Astrocyte of the spinal cord (primary cell): ENCODE data around the gene PFN2.

Experiments
- DNase-seq: peaks from one replicate; pipeline ENCODE4 v3.0.0; 2011; ENCODE audit warnings: low read depth, low spot score
- H3K4me3 ChIP-seq: 2 replicates; pipeline ENCODE4 v1.5.1; 2011; ENCODE audit warnings: low read depth, mild to moderate bottlenecking, low read length, moderate library complexity
- CTCF ChIP-seq: IDR thresholded peaks from 2 replicates; pipeline ENCODE4 v1.5.1; 2012; ENCODE audit warnings: low read depth, mild to moderate bottlenecking, low read length, inconsistent platforms
- in situ Hi-C: cut with HindIII; loops from 2 replicates; pipeline ENCODE4 v1.10.0; 2017; ENCODE audit warnings: low sequenced_read_pairs

PFN2 gene

DNA sequence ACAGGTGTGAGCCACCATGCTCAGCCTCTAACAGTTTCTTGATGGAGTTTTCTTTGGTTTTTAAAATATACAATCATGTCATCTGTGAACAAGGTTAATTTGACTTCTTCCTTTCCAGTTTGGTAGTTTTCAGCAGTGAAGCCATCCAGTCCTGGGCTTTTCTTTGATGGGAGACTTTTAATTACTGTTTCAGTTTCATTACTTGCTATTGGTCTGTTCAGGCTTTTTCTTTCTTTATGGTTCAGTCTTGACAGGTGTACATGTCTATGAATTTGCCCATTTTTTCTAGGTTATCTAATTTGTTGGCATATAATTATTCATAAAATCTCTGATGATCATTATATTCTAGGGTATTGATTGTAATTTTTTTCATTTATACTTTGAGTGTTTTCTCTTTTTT lies 36.8 kb downstream of the PFN2 start:
- no peak for TF ChIP-seq CTCF
- in situ Hi-C loops = no loop called here
- H3K4me3 ChIP-seq = no peak overlapping the region
- DNase-seq = no peak

DNA sequence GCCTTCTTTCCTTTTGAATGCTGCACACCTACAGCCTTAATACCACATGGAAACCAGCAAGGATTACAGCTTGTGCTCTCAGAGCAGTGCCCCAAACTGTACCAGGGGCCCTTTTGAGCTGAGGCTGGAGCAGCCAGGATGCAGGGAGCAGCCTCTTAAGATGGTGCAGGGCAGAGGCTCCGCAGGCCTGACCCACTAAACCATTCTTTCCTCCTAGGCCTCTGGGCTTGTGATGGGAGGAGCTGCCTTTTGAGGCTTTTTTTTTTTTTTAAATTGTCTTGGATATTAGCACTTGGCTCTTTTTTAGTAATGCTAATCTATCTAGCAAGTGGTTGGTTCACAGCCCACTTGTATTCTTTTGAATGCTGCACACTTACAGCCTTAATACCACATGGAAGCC lies 37.7 kb downstream of the PFN2 start:
- no peak overlapping the region for H3K4me3 ChIP-seq
- TF ChIP-seq CTCF = no peak
- no peak for DNase-seq
- in situ Hi-C loops = no loop called here

DNA sequence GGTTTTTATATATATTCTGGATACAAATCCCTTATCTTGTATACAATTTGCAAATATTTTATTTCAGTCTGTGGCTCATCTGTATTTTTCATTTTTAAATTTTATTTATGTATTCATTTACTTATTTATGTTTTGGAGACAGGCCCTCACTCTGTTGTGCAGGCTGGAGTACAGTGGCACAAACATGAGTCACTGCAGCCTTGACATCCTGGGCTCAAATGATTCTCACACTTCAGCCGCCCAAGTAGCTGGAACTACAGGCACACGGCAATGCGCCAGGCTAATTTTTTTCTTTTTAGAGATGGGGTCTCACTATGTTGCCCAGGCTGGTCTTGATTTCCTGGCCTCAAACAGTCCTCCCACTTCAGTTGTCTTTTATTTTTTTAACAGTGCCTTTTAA lies 50.6 kb downstream of the PFN2 start:
- DNase-seq = no peak
- in situ Hi-C loops = no loop called here
- no peak for TF ChIP-seq CTCF
- no peak overlapping the region for H3K4me3 ChIP-seq

- no peak for TF ChIP-seq CTCF
- DNase-seq = no peak
- in situ Hi-C loops = no loop called here
Observed at GRCh38 chr3:149919509-149919908, 51.2 kb downstream of the PFN2 start.

DNA sequence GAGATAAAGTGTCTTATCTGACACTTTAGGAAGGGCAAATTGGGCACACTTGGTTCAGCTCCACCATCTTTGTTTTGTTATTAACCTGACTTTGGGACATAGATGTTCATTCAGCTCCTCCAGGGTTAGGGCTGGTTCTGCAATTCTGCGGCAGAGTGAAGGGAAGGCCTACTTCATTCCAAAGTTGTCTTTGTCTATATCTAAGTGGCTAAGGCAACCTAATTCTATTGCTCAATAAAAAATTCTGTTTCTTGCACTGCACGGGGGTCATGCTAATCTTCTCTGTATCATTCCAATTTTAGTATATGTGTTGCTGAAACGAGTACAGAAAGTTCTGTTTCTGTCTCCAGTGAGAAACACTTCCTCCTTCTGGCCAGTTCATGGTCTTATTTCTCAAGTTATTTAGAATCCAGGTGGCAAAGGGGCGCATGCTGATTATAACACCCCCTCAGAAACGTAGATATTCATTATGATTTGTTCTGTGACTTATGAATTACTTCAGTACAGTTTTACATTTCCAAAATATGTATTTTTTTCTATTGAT lies 53.5 kb downstream of the PFN2 start:
- DNase-seq = no peak
- in situ Hi-C loops = no loop called here
- no peak overlapping the region for H3K4me3 ChIP-seq
- TF ChIP-seq CTCF = no peak

More at GRCh38 chr3:149919509-149919908, 51.2 kb downstream of the PFN2 start:
- H3K4me3 ChIP-seq = no peak overlapping the region
